GM12878 (cell line): Measurements from ENCODE around the gene FGL2. TPM values are rescaled to one million over a fixed set of nuclear protein-coding genes. Genes with fewer than 3 reads are reported as not detected.

ENCODE experiments used
- ASH2L ChIP-seq: fragments of 300-600, 200-600 bp; sonication (generic); IDR thresholded peaks from 2 replicates; pipeline ENCODE4 v1.6.1; 2017; ENCODE audit warnings: low read depth, mild to moderate bottlenecking, borderline replicate concordance
- BCL3 ChIP-seq: IDR thresholded peaks from 2 replicates; pipeline ENCODE4 v1.6.1; 2011; ENCODE audit warnings: borderline replicate concordance, low read depth, mild to moderate bottlenecking, moderate library complexity, low read length; ENCODE audit not compliant: insufficient read depth, poor library complexity, severe bottlenecking
- BMI1 ChIP-seq: fragments of 450-650 bp; IDR thresholded peaks from 2 replicates; pipeline ENCODE4 v1.6.1; 2016; ENCODE audit warnings: mild to moderate bottlenecking, moderate library complexity, borderline replicate concordance
- EGR1 ChIP-seq, 2 experiments: IDR thresholded peaks; 1 replicate in 1 of 2; 2 replicates in 1 of 2; pipeline ENCODE4 v1.6.1; 2011 to 2012; ENCODE audit warnings: low read depth in 2 of 2, low read length in 2 of 2, borderline replicate concordance in 1 of 2, mild to moderate bottlenecking in 1 of 2, moderate library complexity in 1 of 2
- KLF5 ChIP-seq: fragments of 450-650 bp; IDR thresholded peaks from 2 replicates; pipeline ENCODE4 v1.6.1; 2014; ENCODE audit warnings: mild to moderate bottlenecking; ENCODE audit not compliant: partially characterized antibody
- MTA2 ChIP-seq: fragments of 450-650 bp; IDR thresholded peaks from 2 replicates; pipeline ENCODE4 v1.6.1; 2016; ENCODE audit warnings: low read depth, mild to moderate bottlenecking, moderate library complexity
- MTA3 ChIP-seq: IDR thresholded peaks from 2 replicates; pipeline ENCODE4 v1.6.1; 2012; ENCODE audit warnings: low read length, inconsistent platforms, borderline replicate concordance
- NFYA ChIP-seq: IDR thresholded peaks from 2 replicates; pipeline ENCODE4 v1.6.1; 2011; ENCODE audit warnings: low read depth, mild to moderate bottlenecking, low read length, improper control_type of control experiment, borderline replicate concordance
- RAD21 ChIP-seq: IDR thresholded peaks from 2 replicates; pipeline ENCODE4 v1.6.1; 2011; ENCODE audit warnings: mild to moderate bottlenecking, low read depth, low read length, moderate library complexity; ENCODE audit not compliant: insufficient read depth
- SMARCA5 ChIP-seq: fragments of 450-650 bp; IDR thresholded peaks from 2 replicates; pipeline ENCODE4 v1.6.1; 2017; ENCODE audit warnings: mild to moderate bottlenecking
- YY1 ChIP-seq: IDR thresholded peaks from 2 replicates; pipeline ENCODE4 v1.6.1; 2011; ENCODE audit warnings: low read depth, mild to moderate bottlenecking, low read length
- ZNF687 ChIP-seq: fragments of 450-650 bp; IDR thresholded peaks from 2 replicates; pipeline ENCODE4 v1.6.1; 2017; ENCODE audit warnings: mild to moderate bottlenecking, moderate library complexity
- polyA plus RNA-seq, 11 experiments: library from polyadenylated mRNA; depleted of rRNA in 4 of 11; unstranded in 6 of 11; stranded (reverse) in 5 of 11; fragments of >200 nt; fragmentation: Nextera tagmentation in 4 of 11; fragmentation: Illumina TruSeq in 1 of 11; extraction: Ambion mirVana in 4 of 11; extraction: Trizol in 1 of 11; gene quantifications; 1 replicate in 1 of 11; 2 replicates in 10 of 11; pipeline versions ENCODE4 v1.2.1 to v1.2.3, GENCODE V29; 2011 to 2016; ENCODE audit warnings: inconsistent platforms in 2 of 11, missing spikeins in 2 of 11, low read depth in 1 of 11
- total RNA-seq, 4 experiments: library from RNA; depleted of rRNA in 3 of 4; stranded (reverse); fragments of >200 nt in 3 of 4; fragmentation: Illumina TruSeq in 1 of 4; extraction: Trizol in 1 of 4; gene quantifications; 2 replicates each; pipeline versions ENCODE4 v1.2.1 to v1.2.3, GENCODE V29; 2013 to 2021

The FGL2 gene
- total and polyA plus RNA-seq, 10 of the 15 experiments (the other 5 are each of a cell fraction or from before 2014, with no cell fraction given) = 0.04 to 3.2 (median 1.5) TPM

- TF ChIP-seq EGR1 (IDR thresholded peaks at IDR 0.05; ENCODE audit: borderline replicate concordance in 1 of 2, low read depth in 2 of 2, low read length in 2 of 2) = no peak
- TF ChIP-seq RAD21 = no peak
- TF ChIP-seq MTA2 = no peak
- no peak for TF ChIP-seq MTA3
- no peak for TF ChIP-seq BCL3
- no peak for TF ChIP-seq YY1
- no peak for TF ChIP-seq ZNF687
- TF ChIP-seq KLF5 = no peak
- TF ChIP-seq BMI1 = no peak
- no peak for TF ChIP-seq ASH2L
- no peak for TF ChIP-seq NFYA
- no peak for TF ChIP-seq SMARCA5
These were observed 23.2 kb upstream of the FGL2 start (continued) for GRCh38 chr7:77222819-77223218.
